Measurements from ENCODE around the gene INSIG1. TPM values are rescaled to one million over a fixed set of nuclear protein-coding genes. Genes with fewer than 3 reads are reported as not detected.

The INSIG1 gene
- polyA plus RNA-seq, 1 experiment: 29.4 TPM

GRCh38 chr7:155268921-155269650 is 28.6 kb upstream of the INSIG1 start:
- ChIA-PET POLR2A (no interaction called here), CTCF (no interaction called here)
- H3K4me3 ChIP-seq (ENCODE audit: low read depth, low read length): no peak overlapping the region
- no peak for TF ChIP-seq CTCF (IDR thresholded peaks at IDR 0.05; ENCODE audit: low read depth, low read length)
- no peak for DNase-seq (ENCODE audit: low read depth, low spot score)
- H3K9me3 ChIP-seq (ENCODE audit: control insufficient read depth, insufficient read depth, low read length): peaks cover 5% of the 10 kb centered on the region; the same call in 1 of the 2 replicates
- H3K27ac ChIP-seq (ENCODE audit: low read depth, low read length): no peak overlapping the region
- peaks cover 7% of the 10 kb centered on the region for H3K27me3 ChIP-seq (ENCODE audit: control insufficient read depth, insufficient read depth, low read length)

GRCh38 chr7:155269766-155270585 is 27.7 kb upstream of the INSIG1 start:
- H3K27me3 ChIP-seq (ENCODE audit: control insufficient read depth, insufficient read depth, low read length): peaks cover 8% of the 10 kb centered on the region

GRCh38 chr7:155270861-155271260 is 26.8 kb upstream of the INSIG1 start:
- no peak overlapping the region for H3K27ac ChIP-seq (ENCODE audit: low read depth, low read length)
- ChIA-PET CTCF (no interaction called here), POLR2A (no interaction called here)
- DNase-seq (ENCODE audit: low read depth, low spot score): no peak
- no peak overlapping the region for H3K4me3 ChIP-seq (ENCODE audit: low read depth, low read length)
- TF ChIP-seq CTCF (IDR thresholded peaks at IDR 0.05; ENCODE audit: low read depth, low read length): no peak
- peaks cover 5% of the 10 kb centered on the region; the same call in 1 of the 2 replicates for H3K9me3 ChIP-seq (ENCODE audit: control insufficient read depth, insufficient read depth, low read length)
- H3K27me3 ChIP-seq (ENCODE audit: control insufficient read depth, insufficient read depth, low read length): peaks cover 11% of the 10 kb centered on the region

More at GRCh38 chr7:155269766-155270585, 27.7 kb upstream of the INSIG1 start:
- Histone ChIP-seq H3K27ac (ENCODE audit: low read depth, low read length) (no peak overlapping the region), H3K4me3 (ENCODE audit: low read depth, low read length) (no peak overlapping the region), H3K9me3 (ENCODE audit: control insufficient read depth, insufficient read depth, low read length) (peaks cover 5% of the 10 kb centered on the region; the same call in 1 of the 2 replicates)
- DNase-seq (ENCODE audit: low read depth, low spot score): no peak
- TF ChIP-seq CTCF (IDR thresholded peaks at IDR 0.05; ENCODE audit: low read depth, low read length): no peak
- POLR2A ChIA-PET: no interaction called here
- CTCF ChIA-PET: no interaction called here

GRCh38 chr7:155274633-155275355 is 22.9 kb upstream of the INSIG1 start:
- DNase-seq (ENCODE audit: low read depth, low spot score): no peak
- ChIA-PET CTCF (interaction anchor here (0.8 kb wide), 1 partner anchor 22 kb away, joined by 3 read pairs; no protein-coding TSS in a partner anchor), POLR2A (interaction anchor here (0.7 kb wide), 1 partner anchor 119 kb away, joined by 5 read pairs; no protein-coding TSS in a partner anchor)
- H3K27ac ChIP-seq (ENCODE audit: low read depth, low read length): no peak overlapping the region
- H3K4me3 ChIP-seq (ENCODE audit: low read depth, low read length): no peak overlapping the region
- no peak for TF ChIP-seq CTCF (IDR thresholded peaks at IDR 0.05; ENCODE audit: low read depth, low read length)
- peaks cover 23% of the 10 kb centered on the region for H3K27me3 ChIP-seq (ENCODE audit: control insufficient read depth, insufficient read depth, low read length)
- H3K9me3 ChIP-seq (ENCODE audit: control insufficient read depth, insufficient read depth, low read length): no peaks in the 10 kb centered on the region; the same call in 1 of the 2 replicates
